HCT116 (cell line): ENCODE data around the gene CFAP99. TPM values are rescaled to one million over a fixed set of nuclear protein-coding genes. Genes with fewer than 3 reads are reported as not detected.
A peak's percentile ranks its signal among the peaks of the same experiment; 100 is the strongest.
"Not testable (repeated sequence)": the region's sequence is repeated elsewhere in the genome, so short reads cannot be mapped to it uniquely, and the experiment has no call there.

Source experiments
- ATAC-seq: fragments of 200-7000 bp; cut with Tn5 transposase; 2 replicates; pipeline ENCODE4 v1.9.1; 2020; ENCODE audit warnings: mild to moderate bottlenecking, moderate library complexity
- BruUV-seq: library from RNA; stranded (reverse); fragments of 400-500 nt; replicated peaks from 2 replicates; lab custom pipeline; 2021; lab: Mats Ljungman, UMichigan
- CTCF ChIA-PET: fragments of 300-600 bp; sonication (Branson Sonifier 250); formaldehyde crosslinking; loops from one replicate; lab custom pipeline; 2021; ENCODE audit warnings: antibody characterized with exemption; lab: Charles Lee
- POLR2A ChIA-PET: fragments of 300-600, 350-600 bp; sonication (Branson Sonifier 250); formaldehyde crosslinking; loops from one replicate; lab custom pipeline; 2021; ENCODE audit warnings: antibody characterized with exemption; lab: Charles Lee
- RAD21 ChIA-PET, 2 experiments: fragments of 300-600 bp; sonication (Branson Sonifier 250); formaldehyde crosslinking; loops; one replicate each; lab custom pipeline; 2023; ENCODE audit warnings: low total read pairs in 2 of 2; ENCODE audit not compliant: uncharacterized antibody in 2 of 2, unreplicated experiment in 2 of 2, low non-redundant PET in 1 of 2; lab: Charles Lee
- DNase-seq: peaks from one replicate; pipeline ENCODE4 v3.0.0-alpha.2; 2010; ENCODE audit warnings: low read depth, low spot score
- H2AFZ ChIP-seq: fragments of 200-600 bp; shearing (Covaris generic), sonication (generic); 2 replicates; pipeline ENCODE4 v1.6.1; 2017; ENCODE audit warnings: low read depth, mixed run types, mixed read lengths, antibody characterized with exemption, low read length; ENCODE audit not compliant: poor library complexity, severe bottlenecking
- H3K27ac ChIP-seq: 2 replicates; pipeline ENCODE4 v1.5.1; 2012; ENCODE audit warnings: low read depth, low read length
- H3K27me3 ChIP-seq: fragments of 200-600 bp; sonication (generic); 2 replicates; pipeline ENCODE4 v1.6.1; 2016; ENCODE audit warnings: mixed run types, low read length, mixed read lengths; ENCODE audit not compliant: insufficient read depth
- H3K36me3 ChIP-seq, 2 experiments: fragments of 200-500 bp in 1 of 2; fragments of 200-600 bp in 1 of 2; sonication (Bioruptor generic) in 1 of 2; sonication (generic) in 1 of 2; 2 replicates each; pipeline versions ENCODE4 v1.5.1 to v1.6.1; 2014 to 2016; ENCODE audit warnings: low read length in 2 of 2, inconsistent platforms in 1 of 2, mixed read lengths in 1 of 2, mixed run types in 1 of 2; ENCODE audit not compliant: insufficient read depth in 2 of 2, control insufficient read depth in 1 of 2
- H3K4me1 ChIP-seq, 2 experiments: fragments of 200-600 bp in 1 of 2; sonication (generic) in 1 of 2; 2 replicates each; pipeline versions ENCODE4 v1.5.1 to v1.6.1; 2012 to 2017; ENCODE audit warnings: low read length in 2 of 2, inconsistent platforms in 1 of 2, mild to moderate bottlenecking in 1 of 2, mixed read lengths in 1 of 2, mixed run types in 1 of 2, moderate library complexity in 1 of 2; ENCODE audit not compliant: insufficient read depth in 2 of 2, control insufficient read depth in 1 of 2
- H3K4me2 ChIP-seq: fragments of 200-600 bp; sonication (generic); 2 replicates; pipeline ENCODE4 v1.6.1; 2017; ENCODE audit warnings: mixed run types, low read length, mixed read lengths
- H3K4me3 ChIP-seq, 2 experiments: fragments of 200-600 bp in 1 of 2; sonication (generic) in 1 of 2; replicated peaks in 1 of 2; 2 replicates each; pipeline ENCODE4 v1.5.1; 2011 to 2016; ENCODE audit warnings: low read length in 2 of 2, control low read depth in 1 of 2, low read depth in 1 of 2, mild to moderate bottlenecking in 1 of 2, mixed read lengths in 1 of 2, mixed run types in 1 of 2
- H3K79me2 ChIP-seq: fragments of 200-600 bp; sonication (generic); 2 replicates; pipeline ENCODE4 v1.6.1; 2017; ENCODE audit warnings: mild to moderate bottlenecking, mixed run types, low read length, moderate library complexity, mixed read lengths; ENCODE audit not compliant: insufficient read depth
- H3K9ac ChIP-seq: fragments of 200-600 bp; sonication (generic); 2 replicates; pipeline ENCODE4 v1.6.1; 2016; ENCODE audit warnings: low read length, mixed read lengths
- H3K9me2 ChIP-seq: fragments of 200-600 bp; sonication (generic), shearing (Covaris generic); 2 replicates; pipeline ENCODE4 v1.6.1; 2017; ENCODE audit warnings: mixed run types, mild to moderate bottlenecking, moderate library complexity; ENCODE audit not compliant: insufficient read depth
- H3K9me3 ChIP-seq, 2 experiments: fragments of 200-500 bp in 1 of 2; fragments of 200-600 bp in 1 of 2; sonication (Bioruptor generic) in 1 of 2; sonication (generic) in 1 of 2; 2 replicates each; pipeline ENCODE4 v1.6.1; 2014 to 2017; ENCODE audit warnings: low read length in 2 of 2, mixed read lengths in 2 of 2, inconsistent platforms in 1 of 2, low read depth in 1 of 2, mild to moderate bottlenecking in 1 of 2, mixed run types in 1 of 2, moderate library complexity in 1 of 2; ENCODE audit not compliant: control insufficient read depth in 1 of 2, insufficient read depth in 1 of 2
- H4K20me1 ChIP-seq: fragments of 200-600 bp; sonication (generic), shearing (Covaris generic); 2 replicates; pipeline ENCODE4 v1.6.1; 2017; ENCODE audit warnings: mixed run types, mild to moderate bottlenecking, moderate library complexity; ENCODE audit not compliant: insufficient read depth
- ATF3 ChIP-seq: IDR thresholded peaks from 2 replicates; pipeline ENCODE4 v1.6.1; 2012
- EGR1 ChIP-seq: IDR thresholded peaks from 2 replicates; pipeline ENCODE4 v1.6.1; 2012; ENCODE audit warnings: low read depth
- ELF1 ChIP-seq: IDR thresholded peaks from 2 replicates; pipeline ENCODE4 v1.6.1; 2012; ENCODE audit warnings: low read depth, borderline replicate concordance
- FOSL1 ChIP-seq: IDR thresholded peaks from 2 replicates; pipeline ENCODE4 v1.6.1; 2012; ENCODE audit warnings: low read depth
- POLR2A ChIP-seq: IDR thresholded peaks from 2 replicates; pipeline ENCODE4 v1.7.0; 2011; ENCODE audit warnings: borderline replicate concordance; ENCODE audit not compliant: insufficient read depth, insufficient read length; ENCODE audit errors: extremely low read depth
- POLR2AphosphoS5 ChIP-seq: IDR thresholded peaks from 2 replicates; pipeline ENCODE4 v1.6.1; 2011; ENCODE audit warnings: mild to moderate bottlenecking, low read depth, low read length, moderate library complexity
- SIN3A ChIP-seq: IDR thresholded peaks from 2 replicates; pipeline ENCODE4 v1.6.1; 2012; ENCODE audit warnings: low read depth
- ZFX ChIP-seq: fragments of 450-650 bp; IDR thresholded peaks from 2 replicates; pipeline ENCODE4 v1.6.1; 2017
- intact Hi-C: fragments of 100-400 bp; cut with micrococcal nuclease; formaldehyde crosslinking; loops from 2 replicates; pipeline ENCODE4 v1.10.0; 2022
- total RNA-seq: library from RNA; stranded (reverse); gene quantifications from one replicate; pipeline ENCODE4 v1.2.1, GENCODE V29; 2021; ENCODE audit not compliant: unreplicated experiment

Gene CFAP99
- total RNA-seq, 1 experiment from 2014 or later, result 0.42 TPM

- H2AFZ ChIP-seq, result no peak overlapping the region
- no peak for ATAC-seq
- no peaks in the 10 kb centered on the region for H3K36me3 ChIP-seq
- no TSS peak for BruUV-seq
- DNase-seq, result no peak
- no peaks in the 10 kb centered on the region for H3K9me2 ChIP-seq
- TF ChIP-seq EGR1, result no peak
- no peak for TF ChIP-seq ATF3
- no peak for TF ChIP-seq FOSL1
- no peak for TF ChIP-seq ZFX
- TF ChIP-seq SIN3A, result no peak
- TF ChIP-seq POLR2A, result no peak
- no peak for TF ChIP-seq POLR2AphosphoS5
- peak overlapping the region; percentile 60 for H3K9ac ChIP-seq
- H3K79me2 ChIP-seq, result peaks cover 7% of the 10 kb centered on the region
- H3K4me1 ChIP-seq, result peaks cover 8 to 24% of the 10 kb centered on the region in 2 experiments; a peak in 3 of 4 replicates
- H4K20me1 ChIP-seq, result no peaks in the 10 kb centered on the region
- no peaks in the 10 kb centered on the region for H3K27me3 ChIP-seq
- ChIA-PET CTCF (no interaction called here), POLR2A (no interaction called here), RAD21 (no interaction called here)
- H3K9me3 ChIP-seq, result no peaks in the 10 kb centered on the region
- H3K4me3 ChIP-seq, result peak overlapping the region; percentile 19 to 55
- no peak overlapping the region for H3K27ac ChIP-seq
- H3K4me2 ChIP-seq, result peak overlapping the region; percentile 76
- intact Hi-C loops, result no loop called here
Measured at GRCh38 chr4:2462992-2463762, 44.4 kb downstream of the CFAP99 start.

- no peak for TF ChIP-seq ATF3
- TF ChIP-seq ELF1, result no peak
- no peak for TF ChIP-seq ZFX
- H3K79me2 ChIP-seq, result peaks cover 24% of the 10 kb centered on the region
- DNase-seq (no peak), ATAC-seq (no peak)
- RAD21 ChIA-PET, result no interaction called here
- no peak overlapping the region for H3K4me3 ChIP-seq
- H3K9me2 ChIP-seq, result no peaks in the 10 kb centered on the region
- H3K9ac ChIP-seq, result no peak overlapping the region
- H3K27me3 ChIP-seq, result no peaks in the 10 kb centered on the region
- intact Hi-C loops, result loop anchor here (5.0 kb wide), 1 partner anchor 72 kb away; the partner anchor contains the start of gene FAM193A
- H3K4me1 ChIP-seq, result peaks cover 8 to 27% of the 10 kb centered on the region in 2 experiments; a peak in 3 of 4 replicates
- CTCF ChIA-PET, result no interaction called here
- no peaks in the 10 kb centered on the region for H3K36me3 ChIP-seq
- H3K9me3 ChIP-seq, result no peaks in the 10 kb centered on the region
- H2AFZ ChIP-seq, result no peak overlapping the region
- POLR2A ChIA-PET, result interaction anchor here (0.7 kb wide), 1 partner anchor 244 kb away, joined by 3 read pairs; no protein-coding TSS in a partner anchor
- no peak overlapping the region for H3K4me2 ChIP-seq
- BruUV-seq, result no TSS peak
- no peak overlapping the region for H3K27ac ChIP-seq
- H4K20me1 ChIP-seq, result peaks cover 3% of the 10 kb centered on the region; the same call in 1 of the 2 replicates
Measured at GRCh38 chr4:2465032-2465431, 46.3 kb downstream of the CFAP99 start.

- CTCF ChIA-PET, result interaction anchor here (1.2 kb wide), 1 partner anchor 24 kb away, joined by 3 read pairs; no protein-coding TSS in a partner anchor
- H3K27me3 ChIP-seq, H3K36me3 ChIP-seq, H3K9me2 ChIP-seq, BruUV-seq, H2AFZ ChIP-seq, H3K27ac ChIP-seq, H3K4me3 ChIP-seq, DNase-seq, RAD21 ChIA-PET, ATAC-seq, H3K9me3 ChIP-seq, H3K4me2 ChIP-seq, H4K20me1 ChIP-seq, H3K9ac ChIP-seq: not testable (repeated sequence)
- peaks cover 9 to 32% of the 10 kb centered on the region in 2 experiments; a peak in 3 of 4 replicates for H3K4me1 ChIP-seq
- intact Hi-C loops, result loop anchor here (5.0 kb wide), 1 partner anchor 72 kb away; the partner anchor contains the start of gene FAM193A
- POLR2A ChIA-PET, result interaction anchor here (0.7 kb wide), 1 partner anchor 244 kb away, joined by 3 read pairs; no protein-coding TSS in a partner anchor
- H3K79me2 ChIP-seq, result peaks cover 29% of the 10 kb centered on the region
Measured at GRCh38 chr4:2465544-2465943, 46.8 kb downstream of the CFAP99 start.
